Renal cortex interstitium (tissue), 11 donors: ENCODE measurements around the gene APOL1. TPM values are rescaled to one million over a fixed set of nuclear protein-coding genes. Genes with fewer than 3 reads are reported as not detected.
"Not testable (repeated sequence)": the region's sequence is repeated elsewhere in the genome, so short reads cannot be mapped to it uniquely, and the experiment has no call there.

Experiments used
- DNase-seq, 11 donors: peaks; one replicate each; pipeline ENCODE4 v3.0.0-alpha.2; 2013; ENCODE audit warnings: low read depth in 9 of 11, low spot score in 4 of 11; ENCODE audit errors: extremely low read depth in 1 of 11
- polyA plus RNA-seq, 3 donors: library from polyadenylated mRNA; unstranded; fragments of 120-200 nt; gene quantifications; one replicate each; pipeline ENCODE4 v1.2.1, GENCODE V29; 2013; ENCODE audit not compliant: insufficient read length in 3 of 3

Gene APOL1
- polyA plus RNA-seq, 3 donors, result 7.2 to 13.9 (median 9.2) TPM

GRCh38 chr22:36221799-36222751 lies 30.9 kb upstream of the APOL1 start:
- DNase-seq, result peak in 1 of 11 donors; percentile 48

- no peak for DNase-seq
Observed at GRCh38 chr22:36222887-36223450, 30.0 kb upstream of the APOL1 start.

- no peak for DNase-seq
Observed at GRCh38 chr22:36223504-36223903, 29.4 kb upstream of the APOL1 start.

GRCh38 chr22:36224245-36224644 lies 28.7 kb upstream of the APOL1 start:
- DNase-seq, result no peak

- no peak for DNase-seq
Observed at GRCh38 chr22:36225333-36225922, 27.5 kb upstream of the APOL1 start.

GRCh38 chr22:36226189-36226588 lies 26.7 kb upstream of the APOL1 start:
- no peak for DNase-seq

- DNase-seq, result no peak
Observed at GRCh38 chr22:36227396-36227795, 25.5 kb upstream of the APOL1 start.

- DNase-seq, result no peak
Observed at GRCh38 chr22:36227806-36228205, 25.1 kb upstream of the APOL1 start.

- DNase-seq, result not testable (repeated sequence)
Observed at GRCh38 chr22:36228369-36228768, 24.6 kb upstream of the APOL1 start.

GRCh38 chr22:36228944-36229343 lies 24.0 kb upstream of the APOL1 start:
- no peak for DNase-seq

GRCh38 chr22:36229649-36230048 lies 23.3 kb upstream of the APOL1 start:
- not testable (repeated sequence) for DNase-seq

GRCh38 chr22:36231051-36231450 lies 21.9 kb upstream of the APOL1 start:
- DNase-seq, result not testable (repeated sequence)

GRCh38 chr22:36232715-36233401 lies 20.1 kb upstream of the APOL1 start:
- no peak for DNase-seq

- DNase-seq, result no peak
Observed at GRCh38 chr22:36233796-36234195, 19.1 kb upstream of the APOL1 start.

GRCh38 chr22:36234213-36234612 lies 18.7 kb upstream of the APOL1 start:
- DNase-seq, result no peak

GRCh38 chr22:36234919-36235318 lies 18.0 kb upstream of the APOL1 start:
- DNase-seq, result no peak

GRCh38 chr22:36235585-36235984 lies 17.3 kb upstream of the APOL1 start:
- DNase-seq, result no peak

- DNase-seq, result no peak
Observed at GRCh38 chr22:36236388-36237319, 16.3 kb upstream of the APOL1 start.
